Measurements from ENCODE around the gene NOTCH4. TPM values are rescaled to one million over a fixed set of nuclear protein-coding genes. Genes with fewer than 3 reads are reported as not detected.

NOTCH4 gene
- total RNA-seq, 1 donor from 2014 or later: 0.26 TPM

GRCh38 chr6:32149092-32149755, 74.6 kb downstream of the NOTCH4 start:
- FAIRE-seq: no peak
- Histone ChIP-seq H3K36me3 (ENCODE audit: control insufficient read depth, insufficient read depth, low read length) (no peaks in the 10 kb centered on the region), H3K27me3 (ENCODE audit: control insufficient read depth, insufficient read depth, low read length) (no peaks in the 10 kb centered on the region), H3K4me3 (ENCODE audit: low read depth, low read length) (peak overlapping the region; percentile 59)
- DNase-seq (ENCODE audit: low read depth): no peak
- TF ChIP-seq CTCF (IDR thresholded peaks at IDR 0.05; ENCODE audit: insufficient read depth, low read length, severe bottlenecking): no peak

GRCh38 chr6:32148289-32149091, 75.4 kb downstream of the NOTCH4 start:
- H3K4me3 ChIP-seq (ENCODE audit: low read depth, low read length): peak overlapping the region; percentile 59
- H3K36me3 ChIP-seq (ENCODE audit: control insufficient read depth, insufficient read depth, low read length): no peaks in the 10 kb centered on the region
- no peaks in the 10 kb centered on the region for H3K27me3 ChIP-seq (ENCODE audit: control insufficient read depth, insufficient read depth, low read length)
- DNase-seq (ENCODE audit: low read depth) (peak; percentile 77), FAIRE-seq (no peak)
- peak; percentile 63 for TF ChIP-seq CTCF (IDR thresholded peaks at IDR 0.05; ENCODE audit: insufficient read depth, low read length, severe bottlenecking)

- no peak for DNase-seq (ENCODE audit: low read depth)
- peak; percentile 84 for FAIRE-seq
- Histone ChIP-seq H3K4me3 (ENCODE audit: low read depth, low read length) (peak overlapping the region; percentile 59), H3K36me3 (ENCODE audit: control insufficient read depth, insufficient read depth, low read length) (no peaks in the 10 kb centered on the region), H3K27me3 (ENCODE audit: control insufficient read depth, insufficient read depth, low read length) (no peaks in the 10 kb centered on the region)
- TF ChIP-seq CTCF (IDR thresholded peaks at IDR 0.05; ENCODE audit: insufficient read depth, low read length, severe bottlenecking): no peak
Observed at GRCh38 chr6:32147401-32148132, 76.3 kb downstream of the NOTCH4 start.

- Histone ChIP-seq H3K27me3 (ENCODE audit: control insufficient read depth, insufficient read depth, low read length) (no peaks in the 10 kb centered on the region), H3K36me3 (ENCODE audit: control insufficient read depth, insufficient read depth, low read length) (no peaks in the 10 kb centered on the region), H3K4me3 (ENCODE audit: low read depth, low read length) (no peak overlapping the region)
- DNase-seq (ENCODE audit: low read depth): no peak
- no peak for FAIRE-seq
- TF ChIP-seq CTCF (IDR thresholded peaks at IDR 0.05; ENCODE audit: insufficient read depth, low read length, severe bottlenecking): no peak
Observed at GRCh38 chr6:32146687-32147086, 77.2 kb downstream of the NOTCH4 start.

GRCh38 chr6:32146287-32146686, 77.6 kb downstream of the NOTCH4 start:
- no peak overlapping the region for H3K4me3 ChIP-seq (ENCODE audit: low read depth, low read length)
- FAIRE-seq (no peak), DNase-seq (ENCODE audit: low read depth) (peak; percentile 38)
- no peak for TF ChIP-seq CTCF (IDR thresholded peaks at IDR 0.05; ENCODE audit: insufficient read depth, low read length, severe bottlenecking)
- H3K36me3 ChIP-seq (ENCODE audit: control insufficient read depth, insufficient read depth, low read length): no peaks in the 10 kb centered on the region
- H3K27me3 ChIP-seq (ENCODE audit: control insufficient read depth, insufficient read depth, low read length): no peaks in the 10 kb centered on the region

Other genes starting within 250 kb of the NOTCH4 start
- 1.2 and 1.8 TPM in 2 replicates for gene C4A, start 242.0 kb downstream of the NOTCH4 start, total RNA-seq
- gene C4B, start 209.3 kb downstream of the NOTCH4 start, total RNA-seq: 1.6 and 2.6 TPM in 2 replicates
- gene CYP21A2, start 185.7 kb downstream of the NOTCH4 start, total RNA-seq: under 0.01 TPM in 1 of 2 replicates, not detected in the other
- gene TNXB, start 114.7 kb downstream of the NOTCH4 start, total RNA-seq: 1.4 and 2.4 TPM in 2 replicates
- 8.7 and 11.1 TPM in 2 replicates for gene ATF6B, start 95.8 kb downstream of the NOTCH4 start, total RNA-seq
- gene FKBPL, start 93.8 kb downstream of the NOTCH4 start, total RNA-seq: 7.4 and 8.4 TPM in 2 replicates
- gene PRRT1, start 72.1 kb downstream of the NOTCH4 start, total RNA-seq: not detected in 2 replicates
- 5.8 and 38.5 TPM in 2 replicates for gene PPT2, start 69.9 kb downstream of the NOTCH4 start, total RNA-seq
- 0.26 and 1.7 TPM in 2 replicates for gene EGFL8, start 59.5 kb downstream of the NOTCH4 start, total RNA-seq
- gene AGPAT1, start 48.0 kb downstream of the NOTCH4 start, total RNA-seq: 5.8 and 9.0 TPM in 2 replicates
- gene RNF5, start 45.7 kb downstream of the NOTCH4 start, total RNA-seq: 29.2 and 50.5 TPM in 2 replicates
- 0.26 TPM in 2 replicates for gene AGER, start 39.8 kb downstream of the NOTCH4 start, total RNA-seq
- 16.3 and 19.3 TPM in 2 replicates for gene PBX2, start 33.9 kb downstream of the NOTCH4 start, total RNA-seq
- 0.64 and 0.79 TPM in 2 replicates for gene GPSM3, start 31.4 kb downstream of the NOTCH4 start, total RNA-seq
- gene TSBP1, start 147.8 kb upstream of the NOTCH4 start, total RNA-seq: not detected in 2 replicates
- 0.13 and 0.26 TPM in 2 replicates for gene BTNL2, start 183.1 kb upstream of the NOTCH4 start, total RNA-seq
- 0.13 TPM in 1 of 2 replicates, not detected in the other for gene HLA-DRA, start 215.8 kb upstream of the NOTCH4 start, total RNA-seq

All from bronchial epithelial cell (primary cell).